ENCODE results near the gene POTEJ.
"Not testable (repeated sequence)": the region's sequence is repeated elsewhere in the genome, so short reads cannot be mapped to it uniquely, and the experiment has no call there.

Gene POTEJ

GRCh38 chr2:130608276-130609001, 2.8 kb upstream of the POTEJ start:
- not testable (repeated sequence) for DNase-seq

DNA sequence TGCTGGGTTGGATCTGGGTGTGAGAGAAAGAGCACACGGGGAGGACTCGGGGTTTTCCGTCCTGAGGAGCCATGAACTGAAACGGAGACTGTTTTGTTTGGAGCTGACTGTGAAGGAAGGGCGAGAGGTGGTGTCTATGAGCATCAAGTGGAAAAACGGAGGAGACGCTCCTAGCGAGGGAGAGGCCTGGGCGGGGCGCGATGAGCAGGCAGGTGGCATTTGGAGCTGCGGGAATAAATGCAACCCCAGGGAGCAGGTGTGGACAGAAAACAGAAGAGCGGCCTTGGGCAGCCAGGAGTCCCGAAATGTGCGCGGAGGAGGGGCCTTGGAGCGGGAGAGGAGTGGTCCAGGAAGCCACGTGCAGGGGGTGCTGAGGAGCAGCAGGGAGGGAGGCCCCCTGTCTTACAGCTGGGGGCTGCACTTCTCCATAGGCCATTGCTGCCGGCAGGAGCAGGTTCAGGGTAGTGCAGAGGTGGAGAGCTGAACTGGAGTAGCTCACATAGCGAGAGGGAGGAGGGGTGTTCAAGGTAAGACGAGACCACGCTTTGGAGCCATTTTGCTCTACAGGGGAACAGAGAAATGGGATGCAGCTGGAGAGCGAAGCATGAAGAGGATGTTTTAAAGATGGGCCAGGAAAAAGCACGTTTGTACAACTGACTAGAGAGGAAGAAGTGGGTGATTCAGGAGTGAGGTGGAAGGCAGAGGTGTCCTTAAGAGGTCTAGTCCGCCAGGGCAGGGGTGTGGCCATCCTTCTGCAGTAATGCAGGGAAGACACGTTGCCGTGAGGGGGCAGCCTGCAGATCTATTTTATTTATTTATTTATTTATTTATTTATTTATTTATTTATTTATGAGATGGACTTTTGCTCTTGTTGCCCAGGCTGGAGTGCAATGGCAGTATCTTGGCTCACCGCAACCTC, 2.0 kb upstream of the POTEJ start:
- DNase-seq, result not testable (repeated sequence)

- DNase-seq, result not testable (repeated sequence)
Measured at GRCh38 chr2:130610486-130610885, 754 bp upstream of the POTEJ start.

DNA sequence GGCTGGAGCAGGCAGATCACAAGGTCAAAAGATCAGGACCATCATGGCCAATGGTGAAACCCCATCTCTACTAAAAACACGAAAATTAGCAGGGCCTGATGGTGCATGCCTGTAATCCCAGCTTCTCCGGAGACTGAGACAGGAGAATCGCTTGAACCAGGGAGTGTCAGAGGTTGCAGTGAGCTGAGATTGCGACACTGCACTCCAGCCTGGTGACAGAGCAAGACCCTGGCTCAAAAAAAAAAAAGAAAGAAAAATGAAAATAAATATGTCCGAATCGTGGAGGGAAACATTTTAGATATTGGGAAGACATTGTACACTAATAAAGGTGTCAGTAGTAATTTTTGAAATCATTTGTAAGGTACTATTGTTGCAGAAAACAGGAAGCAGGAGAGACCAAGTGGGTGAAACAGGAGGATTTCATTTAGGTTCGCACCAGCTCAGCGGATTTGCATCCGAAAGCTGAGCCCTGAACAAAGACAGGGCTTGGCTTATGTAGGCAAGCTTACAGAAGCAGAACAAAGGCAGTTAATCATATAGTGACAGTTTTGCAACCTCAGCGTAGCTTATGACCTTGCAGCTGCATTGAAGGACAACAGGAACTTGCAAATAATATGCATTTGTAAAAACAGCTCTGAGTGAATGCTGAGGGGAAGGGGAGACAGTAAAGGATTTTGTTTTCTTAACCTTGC, 17.7 kb downstream of the POTEJ start:
- not testable (repeated sequence) for DNase-seq

- not testable (repeated sequence) for DNase-seq
Measured at GRCh38 chr2:130638973-130639372, 27.7 kb downstream of the POTEJ start.

DNA sequence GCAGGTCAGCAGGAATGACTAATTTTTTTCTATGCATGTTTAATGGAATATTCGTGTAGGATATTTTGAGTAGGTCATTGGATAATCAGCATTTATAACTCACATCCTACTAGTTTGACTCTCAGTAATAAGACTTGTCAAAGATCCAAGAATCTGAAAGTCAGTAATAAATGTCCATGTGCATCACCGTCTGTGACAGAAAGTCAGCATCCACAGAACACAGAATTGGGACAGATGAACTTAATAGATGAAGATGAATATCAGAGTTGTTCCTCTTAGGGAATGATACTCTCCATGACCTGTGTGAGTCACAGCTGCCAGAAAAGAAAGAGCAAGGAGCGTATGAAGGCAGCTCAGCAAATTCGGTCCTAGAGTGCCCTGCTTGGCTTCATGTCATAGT, 30.4 kb downstream of the POTEJ start:
- not testable (repeated sequence) for DNase-seq

DNA sequence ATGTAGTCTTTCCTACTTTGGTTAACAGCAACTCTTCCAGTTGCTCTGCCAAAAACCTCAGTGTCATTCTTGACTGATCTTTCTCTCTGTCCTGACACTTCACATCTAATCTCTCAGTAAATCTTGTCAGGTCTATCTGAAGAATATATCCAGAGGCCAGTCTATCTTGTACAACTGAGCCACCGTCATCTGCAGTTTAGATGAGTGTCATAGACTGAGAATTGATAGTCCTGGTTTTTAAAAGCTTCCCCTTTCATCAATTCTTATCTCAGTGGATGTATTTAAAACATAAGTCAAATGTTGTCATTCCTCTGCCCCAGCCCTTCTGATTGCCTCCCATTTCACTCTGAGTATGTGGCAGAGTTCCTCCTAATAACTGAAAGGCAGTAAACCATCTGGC, 38.0 kb downstream of the POTEJ start:
- not testable (repeated sequence) for DNase-seq

- DNase-seq, result not testable (repeated sequence)
Measured at GRCh38 chr2:130664506-130664905, 53.3 kb downstream of the POTEJ start.

- DNase-seq, result not testable (repeated sequence)
Measured at GRCh38 chr2:130665596-130665995, 54.4 kb downstream of the POTEJ start.

- not testable (repeated sequence) for DNase-seq
Measured at GRCh38 chr2:130667516-130667915, 56.3 kb downstream of the POTEJ start.

- not testable (repeated sequence) for DNase-seq
Measured at GRCh38 chr2:130670026-130670745, 58.9 kb downstream of the POTEJ start.

DNA sequence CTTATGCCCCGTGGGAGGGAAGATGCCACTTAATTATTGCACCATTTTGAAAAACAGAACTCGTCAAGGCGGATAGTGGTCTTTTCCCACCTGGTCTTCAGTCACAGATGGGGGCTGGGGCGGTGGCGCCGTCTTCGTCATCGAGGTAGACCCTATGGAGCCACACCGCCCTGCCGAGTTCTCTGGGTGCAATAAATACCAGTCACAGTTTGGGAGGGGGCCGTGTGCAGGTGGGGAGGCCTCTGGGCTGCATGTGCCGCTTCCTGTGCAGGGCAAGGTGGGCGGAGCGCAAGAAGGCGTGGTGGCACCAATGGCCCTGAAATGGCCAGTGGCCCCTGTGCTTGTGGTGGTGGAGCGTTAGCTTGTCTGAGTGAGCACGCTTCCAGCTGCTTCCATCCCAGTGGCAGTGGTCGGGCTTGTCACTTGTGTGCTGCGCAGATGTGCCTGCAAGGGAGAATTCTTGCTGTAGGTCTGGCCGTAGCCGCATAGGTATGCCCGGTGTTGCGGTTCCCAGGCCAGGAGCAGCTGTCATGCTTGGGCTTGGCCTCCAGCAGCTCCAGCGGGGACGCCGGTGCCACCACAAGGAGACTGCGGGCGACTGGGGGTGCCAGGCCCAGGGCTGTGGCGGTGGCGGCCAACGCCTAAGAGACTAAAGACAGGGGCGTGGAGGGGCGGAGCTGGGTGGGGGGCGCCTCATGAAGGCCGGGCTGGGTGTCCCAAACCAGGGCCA, 81.0 kb downstream of the POTEJ start:
- not testable (repeated sequence) for DNase-seq

GRCh38 chr2:130693474-130693873, 82.2 kb downstream of the POTEJ start:
- not testable (repeated sequence) for DNase-seq

- DNase-seq, result not testable (repeated sequence)
Measured at GRCh38 chr2:130703250-130703649, 92.0 kb downstream of the POTEJ start.
